NCI-H1105 treated with DMSO at 0.1 percent for 48 hours (cell line): Measurements from ENCODE around the gene TMEM132A.

ENCODE experiments used
- DNase-seq: peaks from one replicate; lab custom pipeline; 2025; lab: John Stamatoyannopoulos, UW

The TMEM132A gene

GRCh38 chr11:60924110-60924905 is at the start of gene TMEM132A:
TMEM132A (plus strand) TSS chr11:60924460; CDS start chr11:60924634, 174 bp downstream.
- peak; percentile 62 for DNase-seq

GRCh38 chr11:60875366-60876167 is 48.7 kb upstream of the TMEM132A start:
- no peak for DNase-seq

- no peak for DNase-seq
Observed at GRCh38 chr11:60876168-60876485, 48.1 kb upstream of the TMEM132A start.

GRCh38 chr11:60878245-60879101 is 45.8 kb upstream of the TMEM132A start:
- no peak for DNase-seq

GRCh38 chr11:60879104-60879503 is 45.2 kb upstream of the TMEM132A start:
- no peak for DNase-seq

GRCh38 chr11:60879971-60880588 is 44.2 kb upstream of the TMEM132A start:
- DNase-seq = no peak

- DNase-seq = no peak
Observed at GRCh38 chr11:60880643-60881282, 43.5 kb upstream of the TMEM132A start.

- peak; percentile 47 for DNase-seq
Observed at GRCh38 chr11:60887556-60887955, 36.7 kb upstream of the TMEM132A start.

- DNase-seq = no peak
Observed at GRCh38 chr11:60889869-60890311, 34.4 kb upstream of the TMEM132A start.

- DNase-seq = no peak
Observed at GRCh38 chr11:60890696-60891095, 33.6 kb upstream of the TMEM132A start.

GRCh38 chr11:60891103-60891741 is 33.0 kb upstream of the TMEM132A start:
- DNase-seq = no peak

- DNase-seq = no peak
Observed at GRCh38 chr11:60895687-60896086, 28.6 kb upstream of the TMEM132A start.

- DNase-seq = no peak
Observed at GRCh38 chr11:60897496-60897895, 26.8 kb upstream of the TMEM132A start.

- DNase-seq = peak; percentile 38
Observed at GRCh38 chr11:60899046-60899936, 25.0 kb upstream of the TMEM132A start.

- DNase-seq = no peak
Observed at GRCh38 chr11:60899977-60900376, 24.3 kb upstream of the TMEM132A start.

- no peak for DNase-seq
Observed at GRCh38 chr11:60900673-60901404, 23.4 kb upstream of the TMEM132A start.

- no peak for DNase-seq
Observed at GRCh38 chr11:60902625-60903024, 21.6 kb upstream of the TMEM132A start.

- DNase-seq = no peak
Observed at GRCh38 chr11:60905047-60905446, 19.2 kb upstream of the TMEM132A start.

GRCh38 chr11:60905551-60906113 is 18.6 kb upstream of the TMEM132A start:
- DNase-seq = peak; percentile 19
